Keratinocyte (primary cell): ENCODE data around the gene ASTN2.

Experiments
- CTCF ChIP-seq, 3 experiments: IDR thresholded peaks in 1 of 3; conservative IDR thresholded peaks in 1 of 3; optimal IDR thresholded peaks in 1 of 3; 2 replicates in 2 of 3; 3 replicates in 1 of 3; pipeline versions ENCODE3 to v1.5.1; 2011; ENCODE audit warnings: low read length in 3 of 3, mild to moderate bottlenecking in 3 of 3, moderate library complexity in 2 of 3, control low read depth in 1 of 3, inconsistent platforms in 1 of 3; ENCODE audit not compliant: insufficient read depth in 2 of 3; ENCODE audit errors: extremely low read depth in 1 of 3
- EZH2 ChIP-seq: IDR thresholded peaks from one replicate; pipeline ENCODE4 v1.6.1; 2012; ENCODE audit warnings: inconsistent platforms, mild to moderate bottlenecking, low read length, moderate library complexity

- TF ChIP-seq CTCF (optimal IDR thresholded peaks at IDR 0.05 in 1 of 3, IDR thresholded peaks at IDR 0.05 in 1 of 3, conservative IDR thresholded peaks at IDR 0.05 in 1 of 3; ENCODE audit: extremely low read depth in 1 of 3, insufficient read depth in 2 of 3, low read length in 3 of 3) (no peak), EZH2 (no peak)
Measured at GRCh38 chr9:117060963-117061362, 353.9 kb downstream of the ASTN2 start.
